PC-3 (cell line): ENCODE measurements around the gene TPRG1.

ENCODE experiments used
- EZH2 ChIP-seq: fragments of 300-600 bp; sonication (generic); IDR thresholded peaks from one replicate; pipeline ENCODE4 v1.6.1; 2017; ENCODE audit warnings: antibody characterized with exemption, mild to moderate bottlenecking, low read length; ENCODE audit not compliant: unreplicated experiment
- TF ChIP-seq, protein P1 (sequence below): fragments of 300-600 bp; sonication (generic); conservative IDR thresholded peaks from 2 replicates; pipeline ENCODE4 v1.5.1; 2017; ENCODE audit warnings: antibody characterized with exemption, low read depth, mild to moderate bottlenecking, low read length

DNA sequence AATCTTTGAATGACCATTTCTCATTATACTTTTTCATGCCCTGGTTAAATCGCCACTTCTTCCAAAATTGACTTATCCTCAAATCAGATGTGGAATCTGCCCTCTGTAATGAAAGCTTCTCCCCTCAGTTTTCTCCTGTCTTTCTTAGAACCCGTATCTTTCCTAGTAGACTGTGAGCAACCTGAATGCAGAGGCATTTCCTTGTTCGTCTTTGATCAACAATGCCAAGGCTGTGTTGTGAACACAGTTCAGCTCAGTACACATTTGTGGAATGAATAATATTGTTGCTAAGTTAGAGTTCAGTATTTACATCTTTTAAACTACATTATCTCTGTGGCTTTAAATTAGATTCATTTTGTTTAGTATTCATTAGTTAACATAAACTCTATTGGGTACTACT, 123.3 kb downstream of the TPRG1 start:
- TF ChIP-seq, protein P1, sequence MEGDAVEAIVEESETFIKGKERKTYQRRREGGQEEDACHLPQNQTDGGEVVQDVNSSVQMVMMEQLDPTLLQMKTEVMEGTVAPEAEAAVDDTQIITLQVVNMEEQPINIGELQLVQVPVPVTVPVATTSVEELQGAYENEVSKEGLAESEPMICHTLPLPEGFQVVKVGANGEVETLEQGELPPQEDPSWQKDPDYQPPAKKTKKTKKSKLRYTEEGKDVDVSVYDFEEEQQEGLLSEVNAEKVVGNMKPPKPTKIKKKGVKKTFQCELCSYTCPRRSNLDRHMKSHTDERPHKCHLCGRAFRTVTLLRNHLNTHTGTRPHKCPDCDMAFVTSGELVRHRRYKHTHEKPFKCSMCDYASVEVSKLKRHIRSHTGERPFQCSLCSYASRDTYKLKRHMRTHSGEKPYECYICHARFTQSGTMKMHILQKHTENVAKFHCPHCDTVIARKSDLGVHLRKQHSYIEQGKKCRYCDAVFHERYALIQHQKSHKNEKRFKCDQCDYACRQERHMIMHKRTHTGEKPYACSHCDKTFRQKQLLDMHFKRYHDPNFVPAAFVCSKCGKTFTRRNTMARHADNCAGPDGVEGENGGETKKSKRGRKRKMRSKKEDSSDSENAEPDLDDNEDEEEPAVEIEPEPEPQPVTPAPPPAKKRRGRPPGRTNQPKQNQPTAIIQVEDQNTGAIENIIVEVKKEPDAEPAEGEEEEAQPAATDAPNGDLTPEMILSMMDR = no peak
- no peak for TF ChIP-seq EZH2
